Upper lobe of left lung (tissue), 6 donors: ENCODE results near the gene BEND7. TPM values are rescaled to one million over a fixed set of nuclear protein-coding genes. Genes with fewer than 3 reads are reported as not detected.
A peak's percentile ranks its signal among the peaks of the same experiment; 100 is the strongest.

Source experiments
- ATAC-seq, 2 donors: fragments of 200-7000 bp; cut with Tn5 transposase; one replicate each; pipeline ENCODE4 v1.9.1; 2022; ENCODE audit warnings: mild to moderate bottlenecking in 2 of 2, moderate library complexity in 2 of 2; ENCODE audit not compliant: low FRiP score in 2 of 2
- DNase-seq, 2 donors: peaks; one replicate each; pipeline ENCODE4 v3.0.0-alpha.2; 2019 to 2020
- H3K27ac ChIP-seq, 4 donors: fragments of 200-600 bp; sonication (generic); one replicate each; pipeline ENCODE4 v1.5.1; 2016 to 2019
- H3K27me3 ChIP-seq, 4 donors: fragments of 200-600 bp; sonication (generic); one replicate each; pipeline ENCODE4 v1.5.1; 2017 to 2019
- H3K36me3 ChIP-seq, 4 donors: fragments of 200-600 bp; sonication (generic); one replicate each; pipeline ENCODE4 v1.5.1; 2016 to 2019
- H3K4me1 ChIP-seq, 4 donors: fragments of 200-600 bp; sonication (generic); one replicate each; pipeline ENCODE4 v1.5.1; 2018 to 2019
- H3K4me3 ChIP-seq, 4 donors: fragments of 200-600 bp; sonication (generic); one replicate each; pipeline ENCODE4 v1.5.1; 2017 to 2019; ENCODE audit warnings: mild to moderate bottlenecking in 2 of 4, moderate library complexity in 1 of 4
- H3K9me3 ChIP-seq, 4 donors: fragments of 200-600 bp; sonication (generic); one replicate each; pipeline ENCODE4 v1.5.1; 2018 to 2019
- EP300 ChIP-seq, 4 donors: sonication (generic); formaldehyde crosslinking; IDR thresholded peaks; one replicate each; pipeline ENCODE4 v1.5.1; 2017; ENCODE audit warnings: antibody characterized with exemption in 4 of 4, control low read depth in 2 of 4
- POLR2A ChIP-seq, 4 donors: fragments of 450-650 bp; IDR thresholded peaks; one replicate each; pipeline ENCODE4 v1.5.1; 2016 to 2017; ENCODE audit warnings: antibody characterized with exemption in 4 of 4, mild to moderate bottlenecking in 2 of 4
- POLR2AphosphoS5 ChIP-seq, 2 donors: sonication (generic); formaldehyde crosslinking; IDR thresholded peaks; one replicate each; pipeline ENCODE4 v1.5.1; 2017; ENCODE audit warnings: antibody characterized with exemption in 2 of 2
- WGBS, 2 donors: methylation state at CpG; one replicate each; pipeline ENCODE4 v1.1.5; 2017 to 2018; 5-methylcytosine and 5-hydroxymethylcytosine counted together
- total RNA-seq, 6 donors: library from RNA; depleted of rRNA in 4 of 6; stranded (reverse); fragments of >200 nt in 4 of 6; gene quantifications; one replicate each; pipeline versions ENCODE4 v1.1.0 to v1.2.1, GENCODE V29; 2016 to 2021
- TF ChIP-seq, protein P1 (sequence below), 6 experiments: fragments of 450-650 bp in 4 of 6; fragments of 200-600 bp in 2 of 6; sonication (generic) in 2 of 6; IDR thresholded peaks; one replicate each; pipeline ENCODE4 v1.5.1; 2016 to 2019; ENCODE audit warnings: antibody characterized with exemption in 6 of 6
- donor health status: DM: no; HTN: no; CAD: no; lungs with moderate emphysema.
- donor health status: DM: no; HTN: yes; CAD: no; lungs with severe emphysema.

BEND7 gene
- total RNA-seq, 6 donors from 2014 or later = 12.4 to 57.6 (median 26.4) TPM

DNA sequence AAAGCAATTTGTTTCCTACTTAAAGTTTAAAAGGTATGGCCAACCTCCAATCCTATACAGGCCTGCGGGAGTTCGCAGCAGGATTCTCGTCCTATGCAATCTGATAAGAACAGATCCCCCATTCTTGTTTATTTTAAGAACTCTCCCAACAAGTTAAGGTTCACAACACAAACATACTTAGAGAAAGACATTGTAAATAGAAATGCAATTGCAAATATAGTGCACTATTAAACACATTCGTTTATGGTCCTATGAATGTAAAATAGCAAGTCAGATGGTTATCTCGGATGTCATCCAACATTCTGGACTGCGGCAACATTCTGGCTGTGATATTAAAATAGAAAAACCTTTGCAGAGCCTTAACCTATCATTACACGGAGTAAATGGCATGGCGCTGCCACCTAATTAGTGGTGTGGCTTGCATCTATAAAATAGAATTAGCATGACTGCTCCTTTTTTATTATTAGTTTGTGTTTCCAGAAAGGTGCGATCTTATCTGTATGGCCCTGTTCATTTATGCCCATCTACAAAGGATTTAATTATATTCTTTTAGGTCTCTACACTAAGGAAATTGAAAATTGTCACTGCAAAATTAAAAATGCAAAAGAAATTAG lies 37.0 kb downstream of the BEND7 start:
- Histone ChIP-seq H3K4me1 (no peaks in the 10 kb centered on the region), H3K9me3 (no peaks in the 10 kb centered on the region), H3K27ac (no peak overlapping the region), H3K27me3 (no peaks in the 10 kb centered on the region), H3K4me3 (no peak overlapping the region), H3K36me3 (peaks cover 0 to 32% (median 3%) of the 10 kb centered on the region in 4 donors)
- WGBS, 2 donors = 80 to 85% methylated on average over 9 of the region's 9 CpGs
- ATAC-seq (no peak), DNase-seq (no peak)
- TF ChIP-seq, protein P1, sequence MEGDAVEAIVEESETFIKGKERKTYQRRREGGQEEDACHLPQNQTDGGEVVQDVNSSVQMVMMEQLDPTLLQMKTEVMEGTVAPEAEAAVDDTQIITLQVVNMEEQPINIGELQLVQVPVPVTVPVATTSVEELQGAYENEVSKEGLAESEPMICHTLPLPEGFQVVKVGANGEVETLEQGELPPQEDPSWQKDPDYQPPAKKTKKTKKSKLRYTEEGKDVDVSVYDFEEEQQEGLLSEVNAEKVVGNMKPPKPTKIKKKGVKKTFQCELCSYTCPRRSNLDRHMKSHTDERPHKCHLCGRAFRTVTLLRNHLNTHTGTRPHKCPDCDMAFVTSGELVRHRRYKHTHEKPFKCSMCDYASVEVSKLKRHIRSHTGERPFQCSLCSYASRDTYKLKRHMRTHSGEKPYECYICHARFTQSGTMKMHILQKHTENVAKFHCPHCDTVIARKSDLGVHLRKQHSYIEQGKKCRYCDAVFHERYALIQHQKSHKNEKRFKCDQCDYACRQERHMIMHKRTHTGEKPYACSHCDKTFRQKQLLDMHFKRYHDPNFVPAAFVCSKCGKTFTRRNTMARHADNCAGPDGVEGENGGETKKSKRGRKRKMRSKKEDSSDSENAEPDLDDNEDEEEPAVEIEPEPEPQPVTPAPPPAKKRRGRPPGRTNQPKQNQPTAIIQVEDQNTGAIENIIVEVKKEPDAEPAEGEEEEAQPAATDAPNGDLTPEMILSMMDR (IDR thresholded peaks at IDR 0.05) = no peak
- TF ChIP-seq POLR2A (IDR thresholded peaks at IDR 0.05) = no peak
- no peak for TF ChIP-seq EP300 (IDR thresholded peaks at IDR 0.05)
- no peak for TF ChIP-seq POLR2AphosphoS5 (IDR thresholded peaks at IDR 0.05)

DNA sequence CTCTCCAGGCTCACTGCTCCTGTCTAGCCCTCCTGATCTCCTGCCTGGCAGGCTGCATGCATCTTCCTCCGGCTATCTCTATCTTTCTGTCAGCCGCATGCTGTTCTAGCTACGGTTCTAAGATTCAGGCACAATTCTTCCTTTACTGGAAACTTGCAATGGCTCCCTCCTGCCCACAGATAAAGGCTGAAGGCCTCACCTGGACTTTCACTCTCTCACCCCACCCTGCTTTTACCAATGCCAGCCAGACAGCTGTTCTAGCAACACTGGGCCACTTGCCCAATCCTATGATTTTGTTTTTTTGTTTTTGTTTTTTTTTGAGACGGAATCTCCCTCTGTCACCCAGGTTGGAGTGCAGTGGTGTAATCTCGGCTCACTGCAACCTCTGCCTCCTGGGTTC lies 38.3 kb downstream of the BEND7 start:
- 92 to 96% methylated on average over 5 of the region's 5 CpGs for WGBS, 2 donors
- TF ChIP-seq, protein P1 (IDR thresholded peaks at IDR 0.05) = no peak
- no peak for TF ChIP-seq POLR2AphosphoS5 (IDR thresholded peaks at IDR 0.05)
- no peak for TF ChIP-seq POLR2A (IDR thresholded peaks at IDR 0.05)
- no peak for TF ChIP-seq EP300 (IDR thresholded peaks at IDR 0.05)
- H3K9me3 ChIP-seq = no peaks in the 10 kb centered on the region
- peaks cover 0 to 25% (median 0%) of the 10 kb centered on the region in 4 donors for H3K36me3 ChIP-seq
- H3K27ac ChIP-seq = no peak overlapping the region
- ATAC-seq (no peak), DNase-seq (no peak)
- no peak overlapping the region for H3K4me3 ChIP-seq
- no peaks in the 10 kb centered on the region for H3K4me1 ChIP-seq
- H3K27me3 ChIP-seq = no peaks in the 10 kb centered on the region

DNA sequence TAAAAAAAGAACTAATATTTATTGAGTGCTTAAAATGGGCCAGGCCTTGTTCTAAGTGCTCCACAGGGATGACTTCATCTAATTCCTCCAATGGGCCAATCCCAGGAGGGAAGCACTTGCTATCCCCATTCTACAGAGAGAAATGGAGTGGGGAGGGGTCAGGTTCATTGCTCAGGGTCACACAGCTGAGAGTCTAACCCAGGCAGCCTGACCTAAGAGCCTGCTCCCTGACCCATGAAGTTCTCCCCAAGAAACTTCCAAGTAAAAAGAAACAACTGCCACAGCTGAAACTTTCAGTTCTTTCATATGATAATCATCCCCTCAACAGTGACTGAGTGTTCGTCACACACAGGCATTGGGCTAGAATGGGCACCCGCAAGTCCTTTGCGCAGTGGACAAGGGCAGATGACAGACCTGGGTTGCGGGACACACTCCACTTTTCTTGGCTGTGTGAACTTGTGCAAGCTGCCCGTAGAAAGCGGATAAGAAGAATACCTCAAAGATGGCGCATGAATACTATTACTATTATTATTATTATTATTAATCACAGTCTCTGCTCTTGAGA lies 39.7 kb downstream of the BEND7 start:
- Histone ChIP-seq H3K4me1 (no peaks in the 10 kb centered on the region), H3K36me3 (peaks cover 0 to 25% (median 0%) of the 10 kb centered on the region in 4 donors), H3K27me3 (no peaks in the 10 kb centered on the region), H3K27ac (no peak overlapping the region), H3K9me3 (no peaks in the 10 kb centered on the region), H3K4me3 (no peak overlapping the region)
- TF ChIP-seq EP300 (IDR thresholded peaks at IDR 0.05) (no peak), POLR2A (IDR thresholded peaks at IDR 0.05) (no peak), POLR2AphosphoS5 (IDR thresholded peaks at IDR 0.05) (no peak)
- TF ChIP-seq, protein P1 (IDR thresholded peaks at IDR 0.05) = no peak
- ATAC-seq (no peak), DNase-seq (no peak)
- WGBS, 2 donors = 94 to 98% methylated on average over 7 of the region's 7 CpGs

- 93% methylated on average over 1 of the region's 1 CpG for WGBS, 2 donors
- TF ChIP-seq POLR2A (IDR thresholded peaks at IDR 0.05) (no peak), EP300 (IDR thresholded peaks at IDR 0.05) (no peak), POLR2AphosphoS5 (IDR thresholded peaks at IDR 0.05) (no peak)
- TF ChIP-seq, protein P1 (IDR thresholded peaks at IDR 0.05) = no peak
- no peak overlapping the region for H3K27ac ChIP-seq
- ATAC-seq (no peak), DNase-seq (no peak)
- no peak overlapping the region for H3K4me3 ChIP-seq
- H3K4me1 ChIP-seq = no peaks in the 10 kb centered on the region
- peaks cover 0 to 34% (median 0%) of the 10 kb centered on the region in 4 donors for H3K36me3 ChIP-seq
- no peaks in the 10 kb centered on the region for H3K9me3 ChIP-seq
- H3K27me3 ChIP-seq = no peaks in the 10 kb centered on the region
These were observed 43.2 kb downstream of the BEND7 start for GRCh38 chr10:13485623-13486022.

DNA sequence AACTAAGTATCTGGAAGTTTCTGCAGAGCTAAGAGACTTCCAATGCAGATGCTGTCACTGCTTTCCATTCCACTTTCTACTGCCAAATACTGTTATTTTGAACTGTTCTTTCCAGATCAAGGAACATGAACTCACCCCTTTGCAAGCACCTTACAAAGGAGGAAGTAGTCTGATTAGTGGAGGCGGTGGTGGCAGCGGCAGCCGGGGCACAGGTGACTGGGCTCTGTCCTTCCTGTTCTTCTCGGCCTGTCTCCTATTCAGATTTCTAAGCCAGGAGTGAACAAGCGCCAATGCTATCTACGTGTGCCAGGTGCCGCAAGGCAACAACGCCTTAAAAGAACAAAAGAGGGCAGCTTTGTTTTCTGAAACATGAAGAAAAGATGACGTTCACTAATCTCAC lies 44.9 kb downstream of the BEND7 start:
- Histone ChIP-seq H3K27me3 (no peaks in the 10 kb centered on the region), H3K9me3 (no peaks in the 10 kb centered on the region), H3K4me3 (no peak overlapping the region), H3K27ac (no peak overlapping the region), H3K36me3 (peaks cover 0 to 29% (median 0%) of the 10 kb centered on the region in 4 donors), H3K4me1 (no peaks in the 10 kb centered on the region)
- no peak for TF ChIP-seq POLR2AphosphoS5 (IDR thresholded peaks at IDR 0.05)
- TF ChIP-seq EP300 (IDR thresholded peaks at IDR 0.05) = no peak
- TF ChIP-seq, protein P1 (IDR thresholded peaks at IDR 0.05) = no peak
- no peak for TF ChIP-seq POLR2A (IDR thresholded peaks at IDR 0.05)
- WGBS, 2 donors = 76 to 82% methylated on average over 9 of the region's 9 CpGs
- peak in 1 of 2 donors; percentile 40 for DNase-seq
- no peak for ATAC-seq
